Measurements from ENCODE around the gene SESN2. TPM values are rescaled to one million over a fixed set of nuclear protein-coding genes. Genes with fewer than 3 reads are reported as not detected.

Gene SESN2
- 1 to 10 TPM; 8.8 to 9.6 TPM for total RNA-seq
- 5.7 TPM for polyA plus RNA-seq (2013, experiment 1 of 2)
- polyA plus RNA-seq (2013, experiment 2 of 2), result 5.0 TPM
- 4.3 to 150 (median 11.3) reads per million in 172 experiments for total RNA-seq

GRCh38 chr1:28259252-28259933, at the start of gene SESN2:
Gene SESN2 (plus strand): TSS chr1:28259518. CDS start chr1:28259848, 330 bp downstream.
- Mint-ChIP-seq H3K9me3 (no peaks in the 10 kb centered on the region), H3K27me3 (no peaks in the 10 kb centered on the region), H3K4me3 (peak within 1 kb of the TSS; percentile 91), H3K4me1 (ENCODE audit: low read depth) (peaks cover 46% of the 10 kb centered on the region), H3K36me3 (ENCODE audit: low read depth) (no peaks in the 10 kb centered on the region), H3K27ac (peak within 1 kb of the TSS; percentile 76)
- CTCF ChIA-PET, result interaction anchor here (4.2 kb wide), 1 partner anchor 11 kb away, joined by 47 read pairs; no protein-coding TSS in a partner anchor
- ATAC-seq (ENCODE audit: poor library complexity) (peak; percentile 98), DNase-seq (peak; percentile 98 to 99 (median 99))
- Histone ChIP-seq H3K4me1 (ENCODE audit: insufficient read depth, low read length) (peaks cover 72% of the 10 kb centered on the region), H3K36me3 (ENCODE audit: insufficient read depth, low read length) (no peaks in the 10 kb centered on the region), H3K4me3 (ENCODE audit: low read length) (peak within 1 kb of the TSS; percentile 98), H3K27ac (ENCODE audit: low read depth in 1 of 2, low read length in 2 of 2) (peak within 1 kb of the TSS; percentile 29 to 54), H3K27me3 (ENCODE audit: control insufficient read depth in 1 of 2, insufficient read depth in 2 of 2, low read length in 2 of 2) (no peaks in the 10 kb centered on the region), H3K9me3 (ENCODE audit: control insufficient read depth in 1 of 2, insufficient read depth in 1 of 2, low read length in 2 of 2) (no peaks in the 10 kb centered on the region)
- intact Hi-C loops (cut with DNase I, micrococcal nuclease), result loop anchor here in 1 of 2 experiments (1.0 to 10.0 kb wide), 3 partner anchors 12 to 475 kb away; partner anchors contain the start of genes MED18 and YTHDF2
- POLR2A ChIA-PET, result interaction anchor here (1.0 to 6.1 kb wide), 7 partner anchors 11 to 409 kb away, joined by 3 to 92 read pairs (median 9); partner anchors contain the start of genes ATP5IF1, GMEB1, MED18 and RCC1
- no peak for TF ChIP-seq CTCF (IDR thresholded peaks at IDR 0.05)

- Histone ChIP-seq H3K27me3 (ENCODE audit: control insufficient read depth in 1 of 2, insufficient read depth in 2 of 2, low read length in 2 of 2) (no peaks in the 10 kb centered on the region), H3K4me1 (ENCODE audit: insufficient read depth, low read length) (no peaks in the 10 kb centered on the region), H3K4me3 (ENCODE audit: low read length) (no peak overlapping the region), H3K27ac (ENCODE audit: low read depth in 1 of 2, low read length in 2 of 2) (no peak overlapping the region), H3K36me3 (ENCODE audit: insufficient read depth, low read length) (peaks cover 68% of the 10 kb centered on the region), H3K9me3 (ENCODE audit: control insufficient read depth in 1 of 2, insufficient read depth in 1 of 2, low read length in 2 of 2) (no peaks in the 10 kb centered on the region)
- DNase-seq (no peak), ATAC-seq (ENCODE audit: poor library complexity) (no peak)
- intact Hi-C loops (cut with DNase I, micrococcal nuclease), result loop anchor here (1.0 to 5.0 kb wide), 7 partner anchors 42 to 353 kb away; partner anchors contain the start of gene EYA3 (in 1 of the 2)
- POLR2A ChIA-PET, result no interaction called here
- CTCF ChIA-PET, result interaction anchor here (0.5 to 2.1 kb wide), 6 partner anchors 10 to 322 kb away, joined by 3 to 25 read pairs (median 4); partner anchors contain the start of gene EYA3
- H3K9me3 Mint-ChIP-seq, result no peaks in the 10 kb centered on the region
- no peak for TF ChIP-seq CTCF (IDR thresholded peaks at IDR 0.05)
- no peak overlapping the region for H3K27ac Mint-ChIP-seq
- no peaks in the 10 kb centered on the region for H3K27me3 Mint-ChIP-seq
- no peak overlapping the region for H3K4me3 Mint-ChIP-seq
- peaks cover 7% of the 10 kb centered on the region for H3K4me1 Mint-ChIP-seq (ENCODE audit: low read depth)
- H3K36me3 Mint-ChIP-seq (ENCODE audit: low read depth), result peaks cover 63% of the 10 kb centered on the region
Measured at GRCh38 chr1:28209700-28210099, 49.6 kb upstream of the SESN2 start.

GRCh38 chr1:28213315-28213714, 46.0 kb upstream of the SESN2 start:
- intact Hi-C loops (cut with DNase I, micrococcal nuclease), result no loop called here
- no peaks in the 10 kb centered on the region for H3K9me3 ChIP-seq (ENCODE audit: control insufficient read depth in 1 of 2, insufficient read depth in 1 of 2, low read length in 2 of 2)
- ATAC-seq (ENCODE audit: poor library complexity), result no peak
- POLR2A ChIA-PET, result interaction anchor here (0.8 kb wide), 1 partner anchor 115 kb away, joined by 3 read pairs; the partner anchor contains the start of gene MED18
- H3K27me3 Mint-ChIP-seq, result no peaks in the 10 kb centered on the region
- H3K36me3 Mint-ChIP-seq (ENCODE audit: low read depth), result peaks cover 62% of the 10 kb centered on the region
- no peak overlapping the region for H3K27ac ChIP-seq (ENCODE audit: low read depth in 1 of 2, low read length in 2 of 2)
- no peak overlapping the region for H3K4me3 Mint-ChIP-seq
- H3K27me3 ChIP-seq (ENCODE audit: control insufficient read depth in 1 of 2, insufficient read depth in 2 of 2, low read length in 2 of 2), result no peaks in the 10 kb centered on the region
- no peaks in the 10 kb centered on the region for H3K9me3 Mint-ChIP-seq
- no peaks in the 10 kb centered on the region for H3K4me1 ChIP-seq (ENCODE audit: insufficient read depth, low read length)
- H3K27ac Mint-ChIP-seq, result no peak overlapping the region
- CTCF ChIA-PET, result interaction anchor here (0.9 kb wide), 1 partner anchor 147 kb away, joined by 4 read pairs; no protein-coding TSS in a partner anchor
- peaks cover 47% of the 10 kb centered on the region for H3K36me3 ChIP-seq (ENCODE audit: insufficient read depth, low read length)
- no peak for DNase-seq
- no peak overlapping the region for H3K4me3 ChIP-seq (ENCODE audit: low read length)
- H3K4me1 Mint-ChIP-seq (ENCODE audit: low read depth), result peaks cover 7% of the 10 kb centered on the region
- no peak for TF ChIP-seq CTCF (IDR thresholded peaks at IDR 0.05)

All from CD4-positive, alpha-beta T cell (primary cell).